Hematopoietic multipotent progenitor cell (in vitro differentiated cells): ENCODE measurements around the gene NPRL2. TPM values are rescaled to one million over a fixed set of nuclear protein-coding genes. Genes with fewer than 3 reads are reported as not detected.

Source experiments
- total RNA-seq: library from RNA; depleted of rRNA; stranded (reverse); fragments of >200 nt; gene quantifications from one replicate; pipeline ENCODE4 v1.2.3, GENCODE V29; 2012

The NPRL2 gene
- total RNA-seq, 1 donor, result 39.9 TPM

Other genes starting within 250 kb of the NPRL2 start
- 1.1 TPM for gene SEMA3F, start 195.5 kb downstream of the NPRL2 start, total RNA-seq
- not detected for gene GNAT1, start 159.2 kb downstream of the NPRL2 start, total RNA-seq
- gene SLC38A3, start 145.5 kb downstream of the NPRL2 start, total RNA-seq, result under 0.01 TPM
- 596 TPM for gene GNAI2, start 114.6 kb downstream of the NPRL2 start, total RNA-seq
- 0.54 TPM for gene SEMA3B, start 81.6 kb downstream of the NPRL2 start, total RNA-seq
- gene LSMEM2, start 71.7 kb downstream of the NPRL2 start, total RNA-seq, result not detected
- gene IFRD2, start 58.3 kb downstream of the NPRL2 start, total RNA-seq, result 77.8 TPM
- 44.7 TPM for gene HYAL3, start 51.4 kb downstream of the NPRL2 start, total RNA-seq
- gene NAA80, start 51.4 kb downstream of the NPRL2 start, total RNA-seq, result 88.6 TPM
- gene HYAL1, start 47.2 kb downstream of the NPRL2 start, total RNA-seq, result 0.27 TPM
- 39.9 TPM for gene HYAL2, start 28.0 kb downstream of the NPRL2 start, total RNA-seq
- 28.8 TPM for gene TUSC2, start 22.6 kb downstream of the NPRL2 start, total RNA-seq
- gene RASSF1, start 9.9 kb downstream of the NPRL2 start, total RNA-seq, result 217 TPM
- gene ZMYND10, start 5.0 kb downstream of the NPRL2 start, total RNA-seq, result 3.8 TPM
- 57.6 TPM for gene CYB561D2, start 87 bp upstream of the NPRL2 start, total RNA-seq
- 49.3 TPM for gene TMEM115, start 8.7 kb upstream of the NPRL2 start, total RNA-seq
- 1.1 TPM for gene CACNA2D2, start 152.9 kb upstream of the NPRL2 start, total RNA-seq
- gene C3orf18, start 217.0 kb upstream of the NPRL2 start, total RNA-seq, result 6.2 TPM
- 10.0 TPM for gene HEMK1, start 218.7 kb upstream of the NPRL2 start, total RNA-seq